Islet of Langerhans (tissue), 1 donor: Measurements from ENCODE around the gene RBKS.
"Not testable (repeated sequence)": the region's sequence is repeated elsewhere in the genome, so short reads cannot be mapped to it uniquely, and the experiment has no call there.

Source experiments
- FAIRE-seq: peaks from one replicate; lab custom pipeline; 2011; peaks lifted over from hg19 to GRCh38; lab: Jason Lieb, UNC

The RBKS gene

GRCh38 chr2:27756544-27757498, 133.4 kb downstream of the RBKS start:
- no peak for FAIRE-seq

DNA sequence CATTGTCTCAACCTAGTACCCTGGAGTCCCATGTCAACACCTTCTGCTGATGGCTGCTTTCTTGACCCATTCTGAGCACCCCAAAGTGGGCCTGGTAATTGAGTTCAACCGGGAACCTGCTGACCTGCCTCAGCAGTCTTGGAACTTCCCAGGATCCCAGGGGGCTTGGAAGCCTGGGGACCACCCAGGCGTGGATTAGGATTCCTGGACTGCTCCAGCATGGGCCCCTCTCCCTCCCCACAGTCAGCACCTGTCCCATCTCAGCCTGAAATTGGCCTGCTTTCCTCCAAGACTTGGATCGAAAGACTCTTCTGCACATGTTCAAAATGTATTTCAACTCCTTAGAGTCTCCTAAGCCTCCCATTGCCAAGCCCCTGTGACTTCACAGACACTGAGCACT, 134.1 kb downstream of the RBKS start:
- FAIRE-seq = no peak

DNA sequence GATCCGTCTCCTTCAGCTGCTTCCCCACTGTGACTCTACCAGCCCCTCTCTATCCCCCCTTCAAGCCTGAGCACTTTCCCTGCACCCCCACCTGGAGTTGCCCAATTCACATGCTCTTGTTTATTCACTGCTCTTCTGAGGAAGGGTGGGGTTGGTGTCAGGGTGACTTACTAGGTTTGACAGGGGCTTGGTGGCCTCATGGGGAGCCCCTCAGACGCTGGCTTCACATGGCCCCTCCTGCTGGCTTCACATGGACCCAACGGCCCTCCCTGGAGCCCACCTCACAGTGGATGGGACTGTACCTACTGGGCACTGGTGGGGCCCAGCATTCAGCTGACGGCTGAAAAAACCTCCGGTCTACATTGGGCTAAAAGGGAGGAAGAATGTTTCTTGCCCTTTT, 135.4 kb downstream of the RBKS start:
- FAIRE-seq = no peak

- no peak for FAIRE-seq
These were observed 136.0 kb downstream of the RBKS start for GRCh38 chr2:27754138-27754588.

DNA sequence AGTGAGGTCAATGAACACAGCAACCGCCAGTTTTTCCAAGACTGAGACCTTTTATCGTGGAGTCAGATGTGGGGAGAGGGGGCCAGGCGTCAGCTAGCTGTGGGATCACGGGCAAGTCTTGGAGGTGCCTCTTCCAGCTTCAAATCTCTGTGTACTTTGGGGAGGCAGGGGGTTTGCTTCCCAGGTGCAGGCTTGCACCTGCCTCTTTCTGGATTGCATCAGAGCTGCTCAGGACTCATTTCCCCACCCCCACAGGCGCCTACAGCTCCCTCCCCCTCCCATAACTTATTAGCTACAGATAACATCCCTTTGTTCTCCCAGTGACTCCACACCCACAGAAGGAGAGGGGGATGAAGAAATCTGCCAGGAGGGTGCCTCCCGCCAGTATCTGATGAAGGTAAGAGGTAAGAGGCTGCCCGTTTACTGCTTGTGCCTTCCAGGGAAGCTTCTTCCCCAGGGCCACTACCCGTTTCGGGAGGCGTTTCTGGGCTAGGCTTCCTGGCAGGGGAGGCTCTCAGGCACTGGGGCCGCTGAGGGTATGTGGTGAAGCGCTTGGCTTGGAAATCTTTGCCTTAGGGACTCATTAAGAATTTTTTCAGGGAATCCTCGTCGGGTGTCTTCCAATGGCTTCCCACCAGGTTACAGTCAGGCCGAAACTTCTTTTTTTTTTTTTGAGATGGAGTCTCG, 137.5 kb downstream of the RBKS start:
- no peak for FAIRE-seq

GRCh38 chr2:27751377-27751776, 138.8 kb downstream of the RBKS start:
- no peak for FAIRE-seq

DNA sequence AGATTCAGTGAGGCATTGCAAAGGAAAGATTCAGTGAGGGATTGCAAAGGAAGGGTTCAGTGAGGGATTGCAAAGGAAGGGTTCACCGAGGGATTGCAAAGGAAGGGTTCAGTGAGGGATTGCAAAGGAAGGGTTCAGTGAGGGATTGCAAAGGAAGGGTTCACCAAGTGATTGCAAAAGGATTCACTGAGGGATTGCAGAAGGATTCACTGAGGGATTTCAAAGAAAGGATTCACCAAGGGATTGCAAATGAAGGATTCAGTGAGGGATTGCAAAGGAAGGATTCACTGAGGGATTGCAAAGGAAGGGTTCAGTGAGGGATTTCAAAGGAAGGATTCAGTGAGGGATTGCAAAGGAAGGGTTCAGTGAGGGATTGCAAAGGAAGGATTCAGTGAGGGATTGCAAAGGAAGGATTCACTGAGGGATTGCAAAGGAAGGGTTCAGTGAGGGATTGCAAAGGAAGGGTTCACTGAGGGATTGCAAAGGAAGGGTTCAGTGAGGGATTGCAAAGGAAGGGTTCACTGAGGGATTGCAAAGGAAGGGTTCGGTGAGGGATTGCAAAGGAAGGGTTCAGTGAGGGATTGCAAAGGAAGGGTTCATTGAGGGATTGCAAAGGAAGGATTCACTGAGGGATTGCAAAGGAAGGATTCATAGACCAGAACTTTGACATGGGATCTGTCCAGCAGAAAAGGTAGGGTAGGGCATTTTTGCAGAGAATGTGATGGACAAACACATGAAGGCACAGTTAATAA, 141.2 kb downstream of the RBKS start:
- not testable (repeated sequence) for FAIRE-seq

GRCh38 chr2:27747827-27748352, 142.3 kb downstream of the RBKS start:
- no peak for FAIRE-seq

DNA sequence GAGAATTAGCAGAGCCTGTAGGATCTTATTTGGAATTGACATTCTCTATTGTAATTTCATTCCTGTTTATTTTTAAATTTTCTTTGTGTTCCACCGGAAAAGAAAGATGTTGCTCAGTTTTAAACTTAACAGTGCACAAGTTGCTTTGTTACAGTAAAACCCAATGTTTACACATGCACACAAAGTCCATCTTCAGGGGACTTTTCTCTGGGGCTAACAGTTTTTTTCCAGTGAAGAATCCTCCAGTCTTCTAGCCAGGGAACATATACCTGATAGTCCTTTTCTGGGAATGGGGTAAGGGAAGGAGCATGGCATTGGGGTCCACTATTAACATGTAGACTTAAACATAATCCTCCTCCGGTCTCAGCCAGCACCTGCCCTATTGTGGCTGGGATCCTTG, 143.9 kb downstream of the RBKS start:
- no peak for FAIRE-seq

DNA sequence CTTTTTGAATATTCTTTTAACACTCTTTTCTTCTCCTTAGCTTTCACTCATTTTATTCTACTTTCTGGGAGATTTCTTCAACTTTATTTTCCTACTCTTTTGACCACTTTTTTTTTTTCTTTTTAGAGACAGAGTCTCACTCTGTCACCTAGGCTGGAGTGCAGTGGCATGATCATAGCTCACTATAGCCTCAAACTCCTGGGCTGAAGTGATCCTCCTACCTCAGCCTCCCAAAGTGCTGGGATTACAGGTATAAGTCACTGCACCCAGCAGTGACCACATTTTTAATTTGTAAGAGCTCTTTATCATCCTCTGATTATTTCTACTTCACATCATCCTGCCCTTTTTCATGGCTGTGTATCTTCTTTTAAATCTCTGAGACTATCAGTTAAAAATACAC, 144.7 kb downstream of the RBKS start:
- not testable (repeated sequence) for FAIRE-seq

- no peak for FAIRE-seq
These were observed 147.6 kb downstream of the RBKS start for GRCh38 chr2:27742571-27742970.

DNA sequence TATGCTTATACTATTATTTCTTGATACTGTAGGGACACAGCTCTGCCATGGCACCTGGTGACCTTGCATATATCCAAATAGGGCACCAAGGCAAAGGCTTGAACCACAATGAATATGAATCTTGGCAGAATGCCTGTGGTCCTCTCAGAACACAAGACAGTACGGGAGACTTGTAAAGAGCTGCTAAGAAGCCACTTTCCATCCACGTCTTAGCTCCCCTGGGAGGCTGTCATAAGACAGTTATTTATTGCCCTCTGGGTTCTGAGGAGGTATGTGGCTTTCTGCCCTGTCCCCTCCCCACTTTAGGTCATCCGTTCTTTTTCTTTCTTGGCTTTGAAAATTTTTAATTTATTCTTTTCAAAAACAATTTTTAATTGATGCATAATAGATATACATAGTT, 148.5 kb downstream of the RBKS start:
- no peak for FAIRE-seq

DNA sequence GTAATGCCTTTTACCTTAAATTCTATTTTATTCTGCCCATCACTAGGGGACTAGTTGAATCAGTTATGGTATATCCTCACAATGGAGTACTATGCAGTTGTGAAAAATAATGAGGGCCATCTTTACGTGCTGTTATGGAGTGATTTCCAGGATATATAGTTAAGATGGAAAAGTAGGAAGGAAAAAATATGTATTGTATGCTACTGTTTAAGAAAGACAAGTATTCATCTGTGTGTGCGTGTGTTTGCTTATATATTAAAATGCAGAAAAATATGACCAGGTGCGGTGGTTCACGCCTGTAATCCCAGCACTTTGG, 151.2 kb downstream of the RBKS start:
- no peak for FAIRE-seq

DNA sequence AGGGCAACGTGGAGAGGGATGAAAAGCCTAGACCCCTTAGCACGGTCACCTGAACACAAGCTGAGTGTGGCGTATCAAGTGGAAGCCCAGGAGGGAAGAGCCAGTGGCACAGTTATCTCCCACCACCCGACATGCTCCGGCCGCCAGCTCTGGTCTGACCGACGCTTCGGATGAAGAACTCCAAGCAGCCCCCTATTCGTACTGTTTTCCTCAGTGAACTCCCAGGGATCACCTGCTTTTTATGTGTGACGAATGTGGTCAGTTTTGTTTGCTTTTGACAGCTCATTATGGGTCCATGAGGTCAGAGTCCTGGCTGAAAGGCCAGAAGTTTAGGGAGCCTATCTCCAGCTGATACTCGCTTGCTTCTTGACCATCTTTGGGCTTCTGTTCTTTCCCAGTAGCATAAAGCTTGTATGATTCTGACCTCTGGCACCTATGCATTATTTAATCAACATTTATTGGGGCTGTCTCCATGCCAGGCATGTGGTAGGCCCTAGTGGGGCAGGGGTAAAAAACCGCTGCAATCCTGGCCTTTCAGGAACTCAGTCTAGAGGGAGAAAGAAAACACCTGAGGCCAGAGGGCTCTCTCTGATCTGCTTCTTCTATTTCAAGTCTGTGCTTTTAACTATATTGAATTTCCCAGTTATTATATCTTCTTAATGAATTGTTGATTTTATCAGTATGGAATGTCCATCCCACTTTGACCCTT, 151.7 kb downstream of the RBKS start:
- FAIRE-seq = no peak

- FAIRE-seq = no peak
These were observed 152.4 kb downstream of the RBKS start for GRCh38 chr2:27737676-27738348.

DNA sequence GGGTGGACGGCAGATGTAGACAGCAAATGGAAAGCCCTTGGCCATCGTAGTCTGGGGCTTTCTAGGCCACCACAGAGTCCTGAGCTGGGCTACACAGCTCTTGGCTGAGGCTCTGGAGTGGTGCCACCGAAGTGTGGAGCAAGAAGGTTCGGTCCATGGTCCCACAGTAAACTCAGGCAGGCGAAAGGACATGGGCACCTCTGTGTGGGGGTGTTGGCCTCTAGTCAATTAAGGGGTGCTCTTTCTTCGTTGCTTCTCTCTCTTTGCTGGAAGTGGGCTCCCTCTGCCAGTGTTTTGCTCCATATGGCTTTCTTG, 153.3 kb downstream of the RBKS start:
- FAIRE-seq = no peak

DNA sequence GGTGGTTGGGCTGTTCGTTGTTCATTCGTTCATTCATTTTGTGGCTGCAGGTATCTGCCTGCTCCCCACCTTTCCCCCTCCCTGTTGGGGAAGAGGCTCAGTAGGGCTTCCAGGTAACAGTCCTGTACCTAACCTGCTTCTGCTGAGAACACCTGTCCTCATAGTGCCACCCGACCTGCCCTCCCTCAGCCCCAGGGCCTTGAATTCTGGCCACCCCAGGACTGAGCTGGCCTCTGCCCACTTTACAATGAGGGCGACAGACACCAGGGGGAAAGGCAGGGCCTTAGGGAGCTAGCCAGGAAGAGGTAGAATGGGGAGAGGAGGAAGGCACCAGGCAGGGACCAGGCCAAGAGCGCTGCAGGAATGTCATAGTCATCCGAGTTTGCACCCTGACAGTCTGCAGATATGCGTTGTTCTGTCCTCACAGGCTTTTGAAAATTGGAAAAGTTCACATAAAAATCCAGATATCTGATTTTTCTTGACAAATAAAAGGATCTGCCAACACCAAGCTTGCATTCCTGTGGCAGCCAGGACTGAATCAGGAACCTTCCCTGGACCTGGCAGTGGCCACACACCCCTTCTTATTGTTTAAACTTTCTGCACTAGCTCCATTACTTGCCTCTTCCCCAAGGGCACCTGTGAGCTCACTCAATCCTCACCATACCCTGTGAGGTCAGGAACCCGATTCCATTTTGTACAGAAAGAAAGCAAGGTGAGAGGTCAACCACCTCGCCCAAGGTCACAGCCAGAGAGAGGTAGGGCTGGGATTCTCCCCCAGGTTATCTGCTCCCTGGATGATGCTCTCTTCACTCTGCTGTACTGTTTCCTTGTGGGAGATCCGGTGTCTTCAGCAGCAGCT, 153.9 kb downstream of the RBKS start:
- FAIRE-seq = no peak

DNA sequence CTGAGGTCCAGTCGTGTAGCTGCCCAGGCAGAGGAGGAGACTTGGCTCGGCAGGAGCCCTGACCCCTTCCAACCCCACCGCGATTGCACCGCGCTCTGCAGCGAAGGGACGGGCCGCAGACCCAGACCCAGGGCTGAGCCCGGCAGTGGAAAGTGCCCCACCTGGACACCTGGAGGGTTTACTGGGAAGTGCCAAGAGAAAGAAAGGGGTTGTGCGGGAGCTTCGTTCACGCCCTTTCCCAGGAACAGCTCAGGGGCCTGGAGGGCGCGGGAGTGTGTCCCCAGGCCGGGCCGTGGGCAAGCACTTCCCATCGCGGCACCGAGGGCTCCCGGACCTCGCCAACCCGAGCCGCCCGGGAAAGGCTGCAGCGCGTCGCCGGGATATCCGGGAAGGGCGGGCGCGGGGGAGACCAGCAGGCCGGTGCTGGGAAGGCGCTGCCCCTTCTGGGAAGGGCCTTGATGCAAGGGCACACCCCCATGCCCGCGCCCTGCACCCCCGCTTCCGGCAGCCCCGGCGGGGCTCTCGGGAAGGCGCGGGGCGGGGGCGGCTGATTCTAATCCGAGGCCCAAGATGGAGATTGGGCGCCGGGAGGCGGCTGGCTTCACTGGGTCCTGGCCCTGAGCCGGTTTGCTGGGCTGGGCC, 154.8 kb downstream of the RBKS start:
- no peak for FAIRE-seq

DNA sequence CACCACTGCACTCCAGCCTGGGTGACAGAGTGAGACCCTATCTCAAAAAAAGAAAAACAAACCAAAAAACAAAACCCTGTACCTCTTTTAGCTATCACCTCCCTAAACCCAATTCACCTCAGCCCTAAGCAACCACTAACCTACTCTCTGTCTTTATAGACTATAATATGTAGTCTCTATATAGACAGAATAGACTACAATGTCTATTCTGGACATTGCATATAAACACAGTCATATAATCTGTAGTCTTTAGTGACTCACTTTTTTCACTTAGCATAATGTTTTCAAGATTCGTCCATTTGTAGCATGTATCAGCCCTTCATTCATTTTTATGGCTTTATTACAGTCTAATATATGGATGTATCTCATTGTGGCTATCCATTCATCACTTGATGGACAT, 155.9 kb downstream of the RBKS start:
- no peak for FAIRE-seq
